Measurements from ENCODE around the gene SYNGR1. TPM values are rescaled to one million over a fixed set of nuclear protein-coding genes. Genes with fewer than 3 reads are reported as not detected.
A peak's percentile ranks its signal among the peaks of the same experiment; 100 is the strongest.

The SYNGR1 gene
- total RNA-seq, 1 donor from 2014 or later: 4.7 TPM

DNA sequence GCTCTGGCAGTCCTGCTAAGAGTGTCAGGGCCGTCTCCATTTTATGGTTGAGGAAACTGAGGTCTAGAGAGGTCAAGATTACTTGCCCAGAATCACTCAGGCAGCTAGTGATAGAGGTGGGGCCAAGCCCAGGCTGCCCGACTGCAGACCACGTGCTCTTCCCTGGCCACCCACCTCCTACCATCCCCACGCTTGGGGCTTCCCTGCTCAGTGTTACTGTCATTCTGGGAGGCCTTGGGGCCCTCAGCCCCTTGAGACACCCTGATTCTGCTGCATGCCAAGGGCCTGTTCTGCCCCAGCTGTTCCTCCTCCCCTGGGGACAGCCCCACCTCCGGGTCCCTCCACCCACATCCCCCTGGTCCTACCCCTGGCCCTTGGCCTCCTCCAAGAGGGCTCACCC lies 32.6 kb downstream of the SYNGR1 start:
- H3K4me3 ChIP-seq (ENCODE audit: low read depth, low read length): no peak overlapping the region
- TF ChIP-seq, protein P1, sequence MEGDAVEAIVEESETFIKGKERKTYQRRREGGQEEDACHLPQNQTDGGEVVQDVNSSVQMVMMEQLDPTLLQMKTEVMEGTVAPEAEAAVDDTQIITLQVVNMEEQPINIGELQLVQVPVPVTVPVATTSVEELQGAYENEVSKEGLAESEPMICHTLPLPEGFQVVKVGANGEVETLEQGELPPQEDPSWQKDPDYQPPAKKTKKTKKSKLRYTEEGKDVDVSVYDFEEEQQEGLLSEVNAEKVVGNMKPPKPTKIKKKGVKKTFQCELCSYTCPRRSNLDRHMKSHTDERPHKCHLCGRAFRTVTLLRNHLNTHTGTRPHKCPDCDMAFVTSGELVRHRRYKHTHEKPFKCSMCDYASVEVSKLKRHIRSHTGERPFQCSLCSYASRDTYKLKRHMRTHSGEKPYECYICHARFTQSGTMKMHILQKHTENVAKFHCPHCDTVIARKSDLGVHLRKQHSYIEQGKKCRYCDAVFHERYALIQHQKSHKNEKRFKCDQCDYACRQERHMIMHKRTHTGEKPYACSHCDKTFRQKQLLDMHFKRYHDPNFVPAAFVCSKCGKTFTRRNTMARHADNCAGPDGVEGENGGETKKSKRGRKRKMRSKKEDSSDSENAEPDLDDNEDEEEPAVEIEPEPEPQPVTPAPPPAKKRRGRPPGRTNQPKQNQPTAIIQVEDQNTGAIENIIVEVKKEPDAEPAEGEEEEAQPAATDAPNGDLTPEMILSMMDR (conservative IDR thresholded peaks at IDR 0.05; ENCODE audit: low read depth, low read length): no peak
- DNase-seq (ENCODE audit: low read depth): no peak

DNA sequence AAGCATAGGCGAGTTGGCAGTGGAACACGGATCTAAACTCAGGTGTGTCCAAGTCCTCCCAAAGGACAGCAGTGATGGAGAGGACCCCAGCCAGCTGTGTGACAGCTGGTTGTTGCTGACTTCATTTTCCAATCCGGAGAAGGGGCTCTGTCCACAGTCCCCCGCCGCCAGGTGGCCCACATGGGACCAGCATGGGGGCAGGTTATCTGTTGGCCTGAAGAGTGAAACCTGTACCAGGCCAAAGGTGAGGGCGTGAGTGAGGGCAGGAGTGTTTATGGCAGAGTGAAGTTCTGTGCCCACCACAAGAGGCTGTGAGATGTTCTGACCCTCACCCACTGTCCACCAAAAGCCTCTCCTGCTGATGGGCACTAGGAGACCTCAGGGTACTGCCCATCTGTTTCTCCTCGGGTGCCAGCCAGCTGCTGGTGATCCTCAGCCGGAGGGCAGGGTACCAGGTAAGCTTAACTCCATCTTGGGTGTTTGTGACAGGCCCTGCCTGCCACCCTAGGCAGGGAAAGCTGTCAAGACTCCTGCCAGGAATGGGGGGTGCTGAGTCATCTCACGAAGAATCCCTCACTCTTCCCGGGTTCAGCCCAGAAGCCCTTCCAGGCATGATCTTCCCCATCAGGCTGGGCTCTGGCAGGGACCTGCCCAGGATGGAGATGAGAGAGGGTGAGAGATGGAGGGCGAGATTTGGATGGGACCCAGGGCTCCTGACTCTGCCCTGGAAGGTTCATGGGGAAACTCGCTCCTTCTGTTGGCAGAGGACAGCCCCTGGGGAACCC lies 34.2 kb downstream of the SYNGR1 start:
- no peak overlapping the region for H3K4me3 ChIP-seq (ENCODE audit: low read depth, low read length)
- no peak for DNase-seq (ENCODE audit: low read depth)
- TF ChIP-seq, protein P1 (conservative IDR thresholded peaks at IDR 0.05; ENCODE audit: low read depth, low read length): no peak

DNA sequence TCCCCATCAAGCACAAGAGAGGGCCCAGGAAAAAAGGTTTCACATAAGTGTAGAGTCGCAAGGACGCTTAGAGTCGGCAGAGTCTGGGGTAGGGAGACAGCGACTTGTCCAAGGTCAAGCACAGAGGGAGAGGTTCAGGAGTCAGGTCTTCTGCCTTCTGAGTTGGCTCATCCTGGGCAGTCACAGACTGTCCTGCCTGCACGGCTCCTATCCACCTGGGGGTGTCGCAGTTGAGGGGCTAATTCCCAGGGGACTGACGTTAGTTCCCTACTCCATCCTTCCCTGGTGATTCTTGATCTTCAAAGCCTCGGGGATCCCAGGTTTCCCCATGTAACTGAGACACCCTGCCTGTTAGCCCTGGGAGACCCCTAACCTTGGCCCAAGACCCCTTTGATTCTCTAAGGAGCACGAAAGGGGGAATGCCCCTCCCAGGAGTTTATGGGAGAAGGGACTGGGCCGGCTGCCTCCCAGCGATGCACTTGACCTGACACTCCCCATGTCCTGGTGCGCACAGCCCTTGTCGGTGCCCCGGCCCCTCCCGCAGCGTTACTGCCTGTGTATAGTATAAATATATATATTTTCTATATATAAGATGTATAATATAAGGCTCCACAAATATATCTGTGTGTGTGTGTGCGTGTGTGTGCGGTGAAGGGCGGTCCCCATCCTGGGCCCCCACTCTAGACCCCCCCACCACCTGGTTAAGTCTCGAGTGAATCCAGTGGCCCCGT lies 35.1 kb downstream of the SYNGR1 start:
- no peak overlapping the region for H3K4me3 ChIP-seq (ENCODE audit: low read depth, low read length)
- DNase-seq (ENCODE audit: low read depth): no peak
- TF ChIP-seq, protein P1 (conservative IDR thresholded peaks at IDR 0.05; ENCODE audit: low read depth, low read length): peak; percentile 55

DNA sequence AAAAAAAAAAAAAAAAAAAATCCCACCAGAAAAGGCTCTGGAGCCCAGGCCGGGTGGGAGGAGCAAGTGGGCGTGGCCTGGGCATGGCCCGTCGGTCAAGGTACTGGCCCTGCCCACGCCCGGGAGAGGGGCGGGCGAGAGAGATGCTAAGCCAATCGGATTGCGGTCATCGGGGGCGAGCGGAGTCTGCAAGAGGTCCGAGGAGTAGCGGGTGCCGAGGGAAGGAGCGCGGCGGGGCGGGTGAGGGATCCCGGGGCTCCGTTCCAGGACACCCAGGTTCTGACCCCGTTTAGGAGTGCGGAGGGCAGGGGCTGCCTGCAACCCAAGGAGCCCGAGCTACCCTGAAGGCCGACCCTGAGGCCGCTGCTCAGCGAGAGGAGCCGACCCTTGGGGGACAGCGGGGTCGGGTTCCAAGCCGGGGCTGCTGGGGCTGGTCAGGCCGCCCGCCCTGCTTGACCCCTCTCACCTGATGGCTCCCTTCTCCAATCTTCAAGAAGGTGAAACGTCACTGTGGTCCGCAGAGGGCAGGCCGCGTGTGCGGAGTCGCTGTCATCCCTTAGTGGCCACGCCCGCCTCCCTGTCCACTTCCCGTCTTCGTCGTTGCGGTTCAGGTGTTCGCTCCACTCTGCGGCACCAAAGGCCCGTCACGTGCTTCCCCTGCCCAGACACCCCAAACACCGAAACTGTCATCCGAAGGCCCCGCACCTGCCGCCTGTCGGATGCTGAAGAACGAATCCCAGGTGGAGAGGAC lies 38.6 kb downstream of the SYNGR1 start:
- TF ChIP-seq, protein P1 (conservative IDR thresholded peaks at IDR 0.05; ENCODE audit: low read depth, low read length): no peak
- H3K4me3 ChIP-seq (ENCODE audit: low read depth, low read length): peak overlapping the region; percentile 65

DNA sequence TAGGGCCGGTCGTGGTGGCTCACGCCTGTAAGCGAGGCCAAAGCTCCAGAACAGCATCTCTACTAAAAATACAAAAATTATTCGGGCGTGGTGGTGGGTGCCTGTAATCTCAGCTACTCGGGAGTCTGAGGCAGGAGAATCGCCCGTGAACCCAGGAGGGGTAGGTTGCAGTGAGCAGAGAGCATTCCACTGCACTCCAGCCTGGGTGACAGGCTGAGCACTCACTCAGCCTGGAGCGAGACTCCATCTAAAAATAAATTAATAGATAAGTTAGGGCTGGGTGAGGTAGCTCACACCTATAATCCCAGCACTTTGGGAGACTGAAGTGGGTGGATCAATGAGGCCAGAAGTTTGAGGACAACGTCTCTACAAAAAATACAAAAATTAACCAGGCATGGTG lies 39.6 kb downstream of the SYNGR1 start:
- TF ChIP-seq, protein P1 (conservative IDR thresholded peaks at IDR 0.05; ENCODE audit: low read depth, low read length): no peak
- H3K4me3 ChIP-seq (ENCODE audit: low read depth, low read length): no peak overlapping the region
- DNase-seq (ENCODE audit: low read depth): no peak

More for the DNA sequence above, 38.6 kb downstream of the SYNGR1 start:
- DNase-seq (ENCODE audit: low read depth): no peak

DNA sequence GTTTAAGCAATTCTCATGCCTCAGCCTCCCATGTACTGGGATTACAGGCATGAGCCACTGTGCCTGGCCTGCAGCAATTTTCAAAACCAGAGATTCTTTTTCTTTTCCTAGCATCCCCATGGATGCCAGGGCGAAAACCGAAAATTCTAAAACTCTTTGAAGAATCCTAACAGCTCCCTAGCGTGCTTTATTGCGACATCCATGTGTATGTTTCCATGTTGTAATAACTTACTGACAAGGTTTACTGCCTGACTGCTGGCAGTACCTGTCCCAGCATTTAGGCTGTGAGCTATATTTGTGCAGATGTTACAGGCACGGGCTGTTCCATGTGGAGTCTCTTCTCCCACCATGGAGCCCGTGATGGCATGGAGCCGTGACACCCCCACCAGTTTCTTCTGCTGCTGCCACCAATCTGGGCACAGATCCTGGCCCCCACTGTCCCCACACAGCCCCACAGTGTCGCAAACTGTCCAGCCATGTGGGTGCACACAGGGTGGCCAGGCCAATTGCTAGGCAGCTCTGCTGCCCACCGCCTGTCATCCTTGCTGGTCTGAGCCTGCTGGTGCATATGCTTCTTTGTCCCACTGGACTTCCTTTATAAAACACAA lies 42.7 kb downstream of the SYNGR1 start:
- TF ChIP-seq, protein P1 (conservative IDR thresholded peaks at IDR 0.05; ENCODE audit: low read depth, low read length): no peak
- DNase-seq (ENCODE audit: low read depth): no peak
- H3K4me3 ChIP-seq (ENCODE audit: low read depth, low read length): no peak overlapping the region

Data from epithelial cell of proximal tubule (primary cell).